HG03442 (cell line): ENCODE results near the gene LCOR.
"Not testable (repeated sequence)": the region's sequence is repeated elsewhere in the genome, so short reads cannot be mapped to it uniquely, and the experiment has no call there.

Experiments
- ATAC-seq: cut with Tn5 transposase; IDR thresholded peaks from one replicate; pipeline ENCODE4 v1.9.1; 2021; ENCODE audit warnings: mild to moderate bottlenecking, moderate library complexity; ENCODE audit not compliant: unreplicated experiment

The LCOR gene

GRCh38 chr10:97029271-97029670 lies 197.2 kb downstream of the LCOR start:
- ATAC-seq: no peak

DNA sequence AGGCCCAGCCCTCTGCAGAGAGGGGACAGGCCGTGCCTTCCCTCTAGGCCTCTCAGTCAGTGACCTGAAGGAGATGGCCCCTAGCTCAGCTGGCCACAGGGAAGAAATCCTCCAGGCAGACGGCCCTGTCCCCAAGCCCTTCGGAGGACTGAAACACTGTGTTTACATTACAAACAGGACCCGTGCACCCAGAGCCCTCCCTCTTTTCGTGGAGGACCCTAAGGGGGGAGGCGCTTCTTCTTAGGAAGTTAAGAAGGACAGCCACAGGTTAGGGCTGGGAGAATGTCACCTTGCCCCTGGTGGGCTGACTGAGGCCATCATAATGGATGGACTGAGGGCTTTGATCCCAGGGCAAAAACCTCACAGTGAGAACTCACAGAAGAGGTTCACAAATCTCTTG lies 198.8 kb downstream of the LCOR start:
- no peak for ATAC-seq

- no peak for ATAC-seq
These were observed 199.4 kb downstream of the LCOR start for GRCh38 chr10:97031459-97031858.

DNA sequence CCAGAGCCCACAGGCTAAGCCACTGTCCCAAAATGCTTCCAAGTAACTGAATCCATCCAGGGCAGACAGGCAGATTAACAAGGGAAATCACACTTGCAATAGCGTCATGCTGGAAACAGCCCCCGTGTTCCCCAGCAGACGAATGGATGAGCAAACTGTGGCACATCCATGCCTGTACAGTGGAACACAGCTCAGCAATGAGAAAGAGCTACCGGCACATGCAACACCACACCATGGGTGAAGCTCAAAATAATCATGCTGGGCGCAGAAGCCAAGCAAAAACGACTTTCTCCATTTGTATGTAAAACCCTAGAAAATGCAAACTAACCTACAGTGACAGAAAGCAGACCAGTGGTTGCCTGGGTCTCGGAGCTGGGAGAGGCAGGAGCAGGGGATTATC lies 200.5 kb downstream of the LCOR start:
- ATAC-seq: no peak

DNA sequence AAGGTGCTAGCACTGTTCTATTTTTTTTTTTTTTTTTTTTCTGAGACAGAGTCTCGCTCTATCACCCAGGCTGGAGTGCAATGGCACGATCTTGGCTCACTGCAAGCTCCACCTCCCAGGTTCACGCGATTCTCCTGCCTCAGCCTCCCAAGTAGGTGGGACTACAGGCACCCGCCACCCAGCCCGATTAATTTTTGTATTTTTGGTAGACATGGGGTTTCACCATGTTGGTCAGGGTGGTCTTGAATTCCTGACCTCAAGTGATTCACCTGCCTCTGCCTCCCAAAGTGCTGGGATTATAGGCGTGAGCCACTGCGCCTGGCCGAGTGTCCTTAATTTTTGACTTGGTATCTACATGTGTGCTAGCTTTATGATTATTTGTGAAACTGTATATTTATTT lies 201.7 kb downstream of the LCOR start:
- ATAC-seq: not testable (repeated sequence)

- no peak for ATAC-seq
These were observed 202.2 kb downstream of the LCOR start for GRCh38 chr10:97034301-97034700.

DNA sequence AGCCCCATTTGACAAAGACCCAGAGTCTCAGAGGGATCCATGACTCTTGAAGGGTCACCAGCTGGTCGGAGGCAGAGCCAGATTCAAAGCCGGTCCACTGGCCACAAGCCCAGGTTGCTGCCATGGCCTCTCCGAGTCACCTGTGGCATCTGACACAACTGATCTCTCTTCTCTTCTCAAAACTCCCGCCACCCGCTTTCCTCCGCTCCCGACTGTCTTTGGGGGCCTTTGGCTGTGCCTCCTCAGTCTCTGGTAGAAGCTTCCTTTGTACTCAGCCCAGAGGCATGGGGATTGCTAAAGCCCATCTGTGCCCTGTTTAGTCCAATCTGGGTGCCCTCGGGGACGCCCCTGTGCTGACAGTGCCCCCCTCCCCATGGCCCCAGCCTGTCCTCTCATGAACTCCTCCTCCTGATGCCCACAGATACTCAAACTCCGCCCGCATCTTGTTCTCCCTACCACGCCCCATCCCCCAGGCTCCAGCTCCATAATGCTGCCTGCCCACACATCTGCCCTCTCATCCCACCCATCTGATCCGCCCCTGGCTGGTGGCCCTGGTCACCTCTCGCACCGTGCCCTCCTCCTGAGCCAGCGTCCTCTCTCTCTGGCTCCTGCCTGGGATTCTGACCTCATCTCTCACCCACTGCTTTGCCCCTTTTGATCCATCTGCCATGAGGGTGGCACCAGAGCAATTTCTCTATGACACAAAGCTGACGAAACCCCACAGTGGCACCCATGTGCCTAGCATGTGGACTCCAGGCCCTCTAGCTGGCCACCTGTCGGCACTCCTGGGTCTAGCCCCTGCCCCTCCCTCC lies 203.1 kb downstream of the LCOR start:
- no peak for ATAC-seq

DNA sequence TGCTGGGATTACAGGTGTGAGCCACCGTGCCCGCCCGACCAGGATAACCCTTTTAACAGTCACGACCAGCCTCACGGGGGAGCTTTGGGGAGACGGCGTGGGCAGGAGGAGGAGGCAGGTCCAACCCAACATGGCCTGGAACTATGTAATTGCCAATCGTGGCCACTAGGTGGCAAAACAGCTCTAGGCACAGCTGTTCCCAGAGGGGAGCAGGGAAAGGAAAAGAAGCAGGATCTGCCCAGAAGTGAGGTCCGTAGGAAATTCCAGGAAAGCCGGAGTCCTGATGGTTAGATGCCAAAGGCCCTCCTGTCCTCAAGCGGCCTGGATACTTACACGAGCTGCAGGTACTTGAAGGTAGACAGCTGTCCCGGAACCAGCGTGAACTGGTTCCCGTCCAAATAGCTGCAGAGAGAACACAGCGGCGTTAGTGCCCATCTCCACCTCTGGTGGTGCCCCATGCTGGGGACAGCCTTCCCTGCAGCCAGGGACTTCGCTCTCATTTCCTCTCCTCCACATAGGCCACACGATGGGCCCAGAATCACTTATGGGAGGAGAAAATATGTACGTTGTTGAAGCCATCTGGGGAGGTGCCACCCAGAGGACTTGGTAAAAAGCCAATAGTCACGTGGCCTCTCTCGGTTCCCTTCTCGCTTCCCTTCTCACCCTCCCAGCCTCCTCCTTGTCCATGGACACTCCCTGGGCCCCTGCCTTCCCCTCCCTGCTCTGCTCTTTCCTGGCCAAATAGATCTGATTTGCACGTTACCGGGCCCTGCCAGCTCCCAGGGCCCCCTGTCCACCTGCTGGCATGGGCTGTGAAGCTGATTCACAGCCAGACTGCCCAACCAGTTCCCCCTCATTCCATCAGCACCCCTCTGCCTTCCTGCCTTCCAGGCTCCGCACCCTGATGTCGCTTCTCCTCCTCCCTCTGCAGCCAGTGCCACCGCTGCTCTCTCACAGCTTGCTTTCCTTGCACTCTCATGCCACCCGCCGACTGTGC lies 205.6 kb downstream of the LCOR start:
- peak; percentile 79 for ATAC-seq

DNA sequence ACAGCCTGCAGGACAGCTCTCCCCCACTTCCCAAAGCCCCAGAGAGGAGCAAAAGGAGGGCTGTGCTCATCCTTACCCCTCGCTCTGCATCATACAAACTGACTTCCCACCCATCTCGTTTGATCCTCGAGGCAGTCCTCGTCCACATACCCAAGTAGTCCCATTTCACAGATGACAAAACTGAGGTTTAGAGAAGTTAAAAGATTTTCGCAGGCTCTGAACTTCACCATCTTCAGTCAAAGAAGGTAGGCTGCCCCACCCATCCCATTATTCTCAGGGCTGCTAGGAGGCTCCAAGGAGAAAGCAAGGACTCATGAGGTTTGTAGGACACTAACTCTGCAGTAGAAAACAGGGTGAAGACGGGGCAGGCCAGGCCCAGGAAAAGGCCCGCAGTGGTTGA lies 206.6 kb downstream of the LCOR start:
- no peak for ATAC-seq

DNA sequence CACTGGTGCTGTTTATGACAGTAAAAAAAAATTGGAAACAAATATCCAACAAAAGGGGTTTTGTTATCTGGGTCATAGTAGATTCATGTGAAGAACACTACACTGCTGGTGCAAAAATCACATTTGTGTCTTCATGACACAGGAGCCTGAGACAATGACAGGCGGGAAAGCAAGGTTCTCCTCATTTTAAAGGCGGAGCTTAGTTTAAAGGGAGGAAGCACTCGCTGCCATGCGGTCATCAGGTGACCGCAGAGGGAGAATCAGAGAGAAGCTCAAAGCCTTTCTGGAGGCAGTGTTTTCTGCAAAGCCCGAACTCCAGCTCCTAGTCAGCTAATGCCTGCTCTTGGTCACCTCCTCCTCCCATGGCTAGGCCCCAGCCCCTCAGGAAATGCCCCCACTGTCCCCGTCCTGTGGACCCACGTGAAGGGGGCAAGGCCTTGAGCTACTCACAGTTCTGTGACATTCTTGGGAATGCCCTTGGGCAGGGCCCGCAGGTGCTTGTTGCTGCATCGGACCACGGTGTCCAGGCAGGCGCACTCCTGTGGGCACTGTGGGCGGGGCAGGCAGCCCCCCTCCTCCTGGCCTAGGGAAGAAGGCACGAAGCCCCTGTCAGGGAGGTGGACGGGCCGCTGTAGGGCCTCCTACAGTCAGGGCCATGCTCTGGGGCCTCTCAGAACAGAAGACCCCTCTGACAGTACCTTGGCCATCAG lies 207.6 kb downstream of the LCOR start:
- ATAC-seq: no peak

GRCh38 chr10:97040248-97040584 lies 208.1 kb downstream of the LCOR start:
- no peak for ATAC-seq

DNA sequence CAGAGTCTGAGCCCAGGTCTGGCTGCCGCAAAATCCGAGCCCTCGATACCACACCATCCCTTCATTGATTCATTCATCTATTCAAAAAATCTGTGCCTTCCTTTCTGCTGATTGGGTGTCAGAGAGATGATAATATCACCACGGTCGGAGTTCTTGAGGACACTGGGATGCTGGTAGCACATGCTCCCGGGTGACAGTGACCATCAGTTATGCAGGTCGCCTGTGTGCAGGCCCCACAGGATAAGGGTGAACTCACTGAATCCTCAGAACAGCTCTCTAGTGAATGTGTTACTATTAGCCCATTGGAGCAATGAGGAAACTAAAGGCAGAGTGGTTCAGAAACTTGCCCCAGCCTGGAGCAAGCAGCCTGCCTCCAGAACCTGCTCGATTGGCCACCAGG lies 208.6 kb downstream of the LCOR start:
- ATAC-seq: no peak

- ATAC-seq: no peak
These were observed 210.0 kb downstream of the LCOR start for GRCh38 chr10:97042081-97042480.

GRCh38 chr10:97042716-97043562 lies 210.8 kb downstream of the LCOR start:
- ATAC-seq: no peak

DNA sequence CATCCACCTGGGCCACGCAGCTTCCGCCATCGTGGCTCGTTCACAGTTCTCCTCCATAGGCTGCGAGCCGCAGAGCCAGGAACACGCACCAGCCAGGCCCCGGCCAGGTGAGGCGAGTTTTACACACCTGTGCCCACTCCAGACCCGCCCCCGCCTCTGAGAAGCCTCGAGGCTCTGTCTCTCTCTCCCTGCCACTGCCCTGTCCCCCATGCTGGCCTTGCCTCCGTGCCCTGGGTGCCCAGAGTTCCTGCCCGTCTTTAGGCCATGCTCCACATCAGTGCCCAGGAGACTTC lies 211.4 kb downstream of the LCOR start:
- no peak for ATAC-seq
